IPS-18a (cell line): ENCODE data around the gene NTSR1.

Experiments
- H3K27ac ChIP-seq: one replicate; pipeline ENCODE4 v1.5.1; 2013; ENCODE audit warnings: low read length
- H3K27me3 ChIP-seq: one replicate; pipeline ENCODE4 v1.6.1; 2013; ENCODE audit warnings: mild to moderate bottlenecking, low read length; ENCODE audit not compliant: control insufficient read depth, insufficient read depth
- H3K36me3 ChIP-seq: one replicate; pipeline ENCODE4 v1.6.1; 2013; ENCODE audit warnings: low read depth, low read length; ENCODE audit not compliant: control insufficient read depth
- H3K4me1 ChIP-seq: one replicate; pipeline ENCODE4 v1.6.1; 2013; ENCODE audit warnings: low read depth, low read length; ENCODE audit not compliant: control insufficient read depth
- H3K4me3 ChIP-seq: one replicate; pipeline ENCODE4 v1.5.1; 2013; ENCODE audit warnings: low read length
- H3K9ac ChIP-seq: one replicate; pipeline ENCODE4 v1.6.1; 2013; ENCODE audit warnings: mild to moderate bottlenecking, low read length, moderate library complexity
- H3K9me3 ChIP-seq: one replicate; pipeline ENCODE4 v1.6.1; 2013; ENCODE audit warnings: low read depth, low read length; ENCODE audit not compliant: control insufficient read depth

The NTSR1 gene

GRCh38 chr20:62749851-62750445 is 41.3 kb downstream of the NTSR1 start:
- Histone ChIP-seq H3K9me3 (no peaks in the 10 kb centered on the region), H3K4me1 (no peaks in the 10 kb centered on the region), H3K36me3 (no peaks in the 10 kb centered on the region), H3K9ac (no peak overlapping the region), H3K27ac (no peak overlapping the region), H3K4me3 (no peak overlapping the region), H3K27me3 (peaks cover 5% of the 10 kb centered on the region)

- Histone ChIP-seq H3K9ac (no peak overlapping the region), H3K4me1 (no peaks in the 10 kb centered on the region), H3K9me3 (no peaks in the 10 kb centered on the region), H3K27me3 (peaks cover 5% of the 10 kb centered on the region), H3K4me3 (no peak overlapping the region), H3K27ac (no peak overlapping the region), H3K36me3 (no peaks in the 10 kb centered on the region)
Measured at GRCh38 chr20:62751551-62752150, 43.0 kb downstream of the NTSR1 start.

GRCh38 chr20:62752181-62752670 is 43.6 kb downstream of the NTSR1 start:
- no peak overlapping the region for H3K27ac ChIP-seq
- H3K4me3 ChIP-seq, result no peak overlapping the region
- H3K4me1 ChIP-seq, result no peaks in the 10 kb centered on the region
- peaks cover 5% of the 10 kb centered on the region for H3K27me3 ChIP-seq
- no peak overlapping the region for H3K9ac ChIP-seq
- H3K9me3 ChIP-seq, result no peaks in the 10 kb centered on the region
- no peaks in the 10 kb centered on the region for H3K36me3 ChIP-seq

- Histone ChIP-seq H3K27me3 (peaks cover 9% of the 10 kb centered on the region), H3K36me3 (no peaks in the 10 kb centered on the region), H3K27ac (no peak overlapping the region), H3K9ac (no peak overlapping the region), H3K4me1 (no peaks in the 10 kb centered on the region), H3K4me3 (no peak overlapping the region), H3K9me3 (no peaks in the 10 kb centered on the region)
Measured at GRCh38 chr20:62752671-62753501, 44.2 kb downstream of the NTSR1 start.

- peaks cover 9% of the 10 kb centered on the region for H3K27me3 ChIP-seq
- no peak overlapping the region for H3K27ac ChIP-seq
- H3K4me1 ChIP-seq, result no peaks in the 10 kb centered on the region
- no peaks in the 10 kb centered on the region for H3K36me3 ChIP-seq
- H3K9ac ChIP-seq, result no peak overlapping the region
- H3K9me3 ChIP-seq, result no peaks in the 10 kb centered on the region
- H3K4me3 ChIP-seq, result no peak overlapping the region
Measured at GRCh38 chr20:62753626-62754025, 45.0 kb downstream of the NTSR1 start.

- Histone ChIP-seq H3K4me3 (no peak overlapping the region), H3K4me1 (no peaks in the 10 kb centered on the region), H3K9ac (no peak overlapping the region), H3K27me3 (peaks cover 9% of the 10 kb centered on the region), H3K36me3 (no peaks in the 10 kb centered on the region), H3K9me3 (no peaks in the 10 kb centered on the region), H3K27ac (no peak overlapping the region)
Measured at GRCh38 chr20:62754122-62754990, 45.7 kb downstream of the NTSR1 start.

GRCh38 chr20:62754991-62755356 is 46.3 kb downstream of the NTSR1 start:
- Histone ChIP-seq H3K4me1 (no peaks in the 10 kb centered on the region), H3K9me3 (no peaks in the 10 kb centered on the region), H3K27ac (no peak overlapping the region), H3K9ac (no peak overlapping the region), H3K27me3 (peaks cover 9% of the 10 kb centered on the region), H3K4me3 (no peak overlapping the region), H3K36me3 (no peaks in the 10 kb centered on the region)

GRCh38 chr20:62755817-62756724 is 47.4 kb downstream of the NTSR1 start:
- H3K4me1 ChIP-seq, result no peaks in the 10 kb centered on the region
- H3K9ac ChIP-seq, result no peak overlapping the region
- H3K36me3 ChIP-seq, result no peaks in the 10 kb centered on the region
- H3K27me3 ChIP-seq, result peaks cover 9% of the 10 kb centered on the region
- H3K9me3 ChIP-seq, result no peaks in the 10 kb centered on the region
- no peak overlapping the region for H3K27ac ChIP-seq
- no peak overlapping the region for H3K4me3 ChIP-seq

- peaks cover 4% of the 10 kb centered on the region for H3K27me3 ChIP-seq
- H3K4me1 ChIP-seq, result no peaks in the 10 kb centered on the region
- H3K36me3 ChIP-seq, result no peaks in the 10 kb centered on the region
- no peak overlapping the region for H3K27ac ChIP-seq
- H3K9ac ChIP-seq, result no peak overlapping the region
- no peak overlapping the region for H3K4me3 ChIP-seq
- no peaks in the 10 kb centered on the region for H3K9me3 ChIP-seq
Measured at GRCh38 chr20:62758226-62758912, 49.7 kb downstream of the NTSR1 start.

GRCh38 chr20:62759981-62760431 is 51.4 kb downstream of the NTSR1 start:
- Histone ChIP-seq H3K4me1 (no peaks in the 10 kb centered on the region), H3K9me3 (no peaks in the 10 kb centered on the region), H3K4me3 (no peak overlapping the region), H3K36me3 (no peaks in the 10 kb centered on the region), H3K27me3 (peaks cover 4% of the 10 kb centered on the region), H3K9ac (no peak overlapping the region), H3K27ac (no peak overlapping the region)
